RWPE2 (cell line): ENCODE data around the gene CTCF.

Experiments used
- ATAC-seq: fragments of 200-7000 bp; cut with Tn5 transposase; 3 replicates; pipeline ENCODE4 v1.9.1; 2021; ENCODE audit warnings: low read depth
- DNase-seq: peaks from one replicate; pipeline ENCODE4 v3.0.0-alpha.2; 2020; ENCODE audit warnings: low spot score
- H3K27ac ChIP-seq: fragments of 450-650 bp; 2 replicates; pipeline ENCODE4 v1.5.1; 2017; ENCODE audit warnings: mild to moderate bottlenecking; ENCODE audit not compliant: poor library complexity, severe bottlenecking
- H3K27me3 ChIP-seq: fragments of 250-450 bp; sonication (Bioruptor Pico); 2 replicates; pipeline ENCODE4 v1.5.1; 2021; ENCODE audit warnings: mild to moderate bottlenecking, moderate library complexity; ENCODE audit not compliant: insufficient read depth, poor library complexity, severe bottlenecking
- H3K36me3 ChIP-seq: fragments of 250-450 bp; sonication (Bioruptor Pico); 2 replicates; pipeline ENCODE4 v1.5.1; 2020; ENCODE audit warnings: low read depth, mild to moderate bottlenecking, moderate library complexity
- H3K4me1 ChIP-seq: fragments of 250-450 bp; sonication (Bioruptor Pico); 2 replicates; pipeline ENCODE4 v1.5.1; 2021; ENCODE audit warnings: mild to moderate bottlenecking, moderate library complexity; ENCODE audit not compliant: insufficient read depth, poor library complexity, severe bottlenecking
- H3K4me3 ChIP-seq: fragments of 250-450 bp; sonication (Bioruptor Pico); 2 replicates; pipeline ENCODE4 v1.5.1; 2021; ENCODE audit warnings: mild to moderate bottlenecking, moderate library complexity; ENCODE audit not compliant: severe bottlenecking
- H3K9me3 ChIP-seq: fragments of 250-450 bp; sonication (Bioruptor Pico); 2 replicates; pipeline ENCODE4 v1.5.1; 2021; ENCODE audit warnings: mild to moderate bottlenecking, moderate library complexity; ENCODE audit not compliant: severe bottlenecking
- TF ChIP-seq, protein P1 (sequence below): fragments of 450-650 bp; IDR thresholded peaks from one replicate; pipeline ENCODE4 v1.5.1; 2017; ENCODE audit warnings: mild to moderate bottlenecking, moderate library complexity; ENCODE audit not compliant: poor library complexity, severe bottlenecking

The CTCF gene

DNA sequence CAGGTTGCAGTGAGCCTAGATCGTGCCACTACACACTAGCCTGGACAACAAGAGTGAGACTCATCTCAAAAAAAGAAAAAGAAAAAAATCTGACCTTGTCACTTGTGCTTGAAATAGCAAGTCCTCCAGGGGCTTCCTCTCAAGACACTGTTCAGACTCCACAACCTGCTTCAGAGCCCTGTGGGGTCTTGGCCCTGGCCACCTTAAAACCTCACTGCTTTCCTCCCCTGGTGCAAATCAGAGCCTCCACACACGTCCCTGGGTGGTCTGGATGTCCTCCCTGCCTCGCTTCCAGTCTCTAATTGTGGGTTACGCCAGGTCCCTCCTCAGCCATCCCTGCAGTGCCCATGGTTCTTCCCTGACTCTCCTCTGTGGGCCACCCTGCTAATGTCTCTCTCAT, 93.0 kb downstream of the CTCF start:
- no peak for DNase-seq
- H3K36me3 ChIP-seq, result peaks cover 10% of the 10 kb centered on the region
- peaks cover 45% of the 10 kb centered on the region for H3K27me3 ChIP-seq
- H3K4me1 ChIP-seq, result no peaks in the 10 kb centered on the region
- no peak overlapping the region for H3K4me3 ChIP-seq
- ATAC-seq, result no peak
- no peak overlapping the region for H3K27ac ChIP-seq
- H3K9me3 ChIP-seq, result no peaks in the 10 kb centered on the region
- TF ChIP-seq, protein P1, sequence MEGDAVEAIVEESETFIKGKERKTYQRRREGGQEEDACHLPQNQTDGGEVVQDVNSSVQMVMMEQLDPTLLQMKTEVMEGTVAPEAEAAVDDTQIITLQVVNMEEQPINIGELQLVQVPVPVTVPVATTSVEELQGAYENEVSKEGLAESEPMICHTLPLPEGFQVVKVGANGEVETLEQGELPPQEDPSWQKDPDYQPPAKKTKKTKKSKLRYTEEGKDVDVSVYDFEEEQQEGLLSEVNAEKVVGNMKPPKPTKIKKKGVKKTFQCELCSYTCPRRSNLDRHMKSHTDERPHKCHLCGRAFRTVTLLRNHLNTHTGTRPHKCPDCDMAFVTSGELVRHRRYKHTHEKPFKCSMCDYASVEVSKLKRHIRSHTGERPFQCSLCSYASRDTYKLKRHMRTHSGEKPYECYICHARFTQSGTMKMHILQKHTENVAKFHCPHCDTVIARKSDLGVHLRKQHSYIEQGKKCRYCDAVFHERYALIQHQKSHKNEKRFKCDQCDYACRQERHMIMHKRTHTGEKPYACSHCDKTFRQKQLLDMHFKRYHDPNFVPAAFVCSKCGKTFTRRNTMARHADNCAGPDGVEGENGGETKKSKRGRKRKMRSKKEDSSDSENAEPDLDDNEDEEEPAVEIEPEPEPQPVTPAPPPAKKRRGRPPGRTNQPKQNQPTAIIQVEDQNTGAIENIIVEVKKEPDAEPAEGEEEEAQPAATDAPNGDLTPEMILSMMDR, result no peak

DNA sequence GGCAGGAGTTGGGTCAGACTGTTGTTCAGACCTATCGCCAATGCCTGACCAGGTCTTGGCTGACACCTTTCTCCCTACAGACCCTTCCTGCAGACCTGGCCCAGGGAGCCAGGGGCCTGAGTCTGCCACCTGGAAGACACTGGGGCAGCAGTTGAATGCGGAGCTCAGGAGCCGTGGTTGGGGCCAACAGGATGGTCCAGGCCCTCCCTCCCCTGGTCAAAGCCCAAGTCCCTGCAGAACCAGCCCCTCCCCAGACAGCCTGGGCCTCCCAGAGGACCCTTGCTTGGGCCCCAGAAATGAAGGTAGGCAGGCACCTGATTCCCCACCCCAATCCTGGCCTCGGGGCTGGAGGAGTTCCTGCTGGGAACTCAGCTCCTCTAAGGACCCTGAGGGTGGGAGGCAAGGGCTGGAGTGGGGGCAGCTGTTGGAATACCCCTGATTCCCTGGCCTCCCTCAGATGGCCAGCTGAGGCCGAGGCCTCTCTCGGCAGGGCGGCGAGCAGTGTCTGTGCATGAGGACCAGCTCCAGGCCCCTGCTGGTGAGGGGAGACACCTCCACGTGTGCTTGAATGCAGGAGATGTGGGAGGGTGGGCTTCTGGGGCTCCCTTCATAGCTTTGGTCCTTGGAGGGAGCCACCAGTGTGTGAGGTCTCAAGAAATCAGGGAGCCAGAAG, 94.2 kb downstream of the CTCF start:
- Histone ChIP-seq H3K4me3 (no peak overlapping the region), H3K36me3 (peaks cover 10% of the 10 kb centered on the region), H3K4me1 (no peaks in the 10 kb centered on the region), H3K9me3 (no peaks in the 10 kb centered on the region), H3K27me3 (peaks cover 34% of the 10 kb centered on the region), H3K27ac (no peak overlapping the region)
- DNase-seq, result no peak
- TF ChIP-seq, protein P1, result no peak
- ATAC-seq, result no peak

DNA sequence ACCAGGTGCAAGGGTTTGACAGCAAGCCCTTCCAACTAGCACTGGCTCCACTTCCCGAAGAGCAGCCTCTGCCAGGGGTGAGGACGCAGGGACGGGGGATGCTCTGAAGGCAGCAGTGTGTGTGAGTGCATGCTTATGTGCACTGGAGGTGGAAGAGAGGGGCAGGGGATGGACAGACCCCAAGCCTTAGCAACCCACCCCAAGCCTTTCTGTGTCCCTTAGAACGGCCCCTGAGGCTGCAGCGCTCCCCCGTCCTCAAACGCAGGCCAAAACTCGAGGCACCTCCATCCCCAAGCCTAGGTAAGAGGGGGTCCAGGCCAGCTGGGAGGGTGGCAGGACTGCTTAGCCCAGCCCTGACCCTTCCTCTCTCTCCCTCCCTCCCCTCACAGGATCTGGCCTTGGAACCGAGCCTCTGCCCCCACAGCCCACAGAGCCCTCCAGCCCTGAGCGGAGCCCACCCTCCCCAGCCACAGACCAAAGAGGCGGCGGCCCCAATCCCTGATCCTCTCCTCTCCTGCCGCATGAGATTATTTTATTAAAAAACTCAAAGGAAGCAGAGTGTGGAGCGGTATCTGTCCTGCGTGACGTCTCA, 94.8 kb downstream of the CTCF start:
- DNase-seq (no peak), ATAC-seq (no peak)
- H3K36me3 ChIP-seq, result peaks cover 10% of the 10 kb centered on the region
- no peaks in the 10 kb centered on the region for H3K4me1 ChIP-seq
- TF ChIP-seq, protein P1, result no peak
- no peak overlapping the region for H3K27ac ChIP-seq
- H3K27me3 ChIP-seq, result peaks cover 28% of the 10 kb centered on the region
- H3K4me3 ChIP-seq, result no peak overlapping the region
- H3K9me3 ChIP-seq, result no peaks in the 10 kb centered on the region

GRCh38 chr16:67657751-67658518, 95.6 kb downstream of the CTCF start:
- Histone ChIP-seq H3K4me1 (no peaks in the 10 kb centered on the region), H3K27ac (no peak overlapping the region), H3K36me3 (peaks cover 10% of the 10 kb centered on the region), H3K27me3 (peaks cover 23% of the 10 kb centered on the region), H3K4me3 (no peak overlapping the region), H3K9me3 (no peaks in the 10 kb centered on the region)
- no peak for DNase-seq
- TF ChIP-seq, protein P1, result no peak
- no peak for ATAC-seq
